GM12878 (cell line): Measurements from ENCODE around the gene TSBP1. TPM values are rescaled to one million over a fixed set of nuclear protein-coding genes. Genes with fewer than 3 reads are reported as not detected.

Experiments used
- ATAC-seq: fragments of 200-7000 bp; cut with Tn5 transposase; 3 replicates; pipeline ENCODE4 v1.9.1; 2020; ENCODE audit warnings: mild to moderate bottlenecking, moderate library complexity
- BruUV-seq: library from RNA; stranded (reverse); fragments of 400-500 nt; replicated peaks from 2 replicates; lab custom pipeline; 2021; lab: Mats Ljungman, UMichigan
- CTCF ChIA-PET: fragments of 300-600 bp; sonication (Branson Sonifier 250); formaldehyde crosslinking; extraction: SDS; loops from one replicate; lab custom pipeline; 2021; ENCODE audit warnings: inconsistent platforms; lab: Yijun Ruan, JAX
- POLR2A ChIA-PET: fragments of 350-600 bp; formaldehyde crosslinking; extraction: SDS; loops from one replicate; lab custom pipeline; 2021; ENCODE audit warnings: inconsistent platforms; lab: Charles Lee
- RAD21 ChIA-PET: fragments of 300-600 bp; sonication (Branson Sonifier 250); formaldehyde crosslinking; loops from one replicate; lab custom pipeline; 2023; ENCODE audit warnings: antibody characterized with exemption; ENCODE audit not compliant: unreplicated experiment; lab: Charles Lee
- SMC1A ChIA-PET: fragments of 300-600 bp; sonication (Branson Sonifier 250); formaldehyde crosslinking; loops from one replicate; lab custom pipeline; 2023; ENCODE audit not compliant: unreplicated experiment, uncharacterized antibody; lab: Charles Lee
- DNase-seq: peaks from one replicate; pipeline ENCODE4 v3.0.0-alpha.2; 2011; ENCODE audit warnings: low read depth, low spot score
- FAIRE-seq: peaks from 3 replicates; lab custom pipeline; 2011; peaks lifted over from hg19 to GRCh38; lab: Jason Lieb, UNC
- H2AFZ ChIP-seq: 2 replicates; pipeline ENCODE4 v1.6.0; 2011; ENCODE audit warnings: low read depth, low read length, control low read depth; ENCODE audit not compliant: control insufficient read depth
- H3K27ac ChIP-seq: 2 replicates; pipeline ENCODE4 v1.5.1; 2011; ENCODE audit warnings: control low read depth; ENCODE audit not compliant: control insufficient read depth, insufficient read depth
- H3K27me3 ChIP-seq, 2 experiments: replicated peaks in 1 of 2; 2 replicates each; pipeline versions ENCODE4 v1.6.0 to v1.6.1; 2011; ENCODE audit warnings: low read length in 1 of 2; ENCODE audit not compliant: control insufficient read depth in 2 of 2, insufficient read depth in 2 of 2
- H3K36me3 ChIP-seq, 2 experiments: 2 replicates each; pipeline ENCODE4 v1.5.1; 2011; ENCODE audit warnings: low read length in 1 of 2; ENCODE audit not compliant: control insufficient read depth in 2 of 2, insufficient read depth in 2 of 2
- H3K4me1 ChIP-seq: 2 replicates; pipeline ENCODE4 v1.6.1; 2011; ENCODE audit warnings: mild to moderate bottlenecking, low read length, moderate library complexity, mixed read lengths; ENCODE audit not compliant: control insufficient read depth, insufficient read depth
- H3K4me2 ChIP-seq: 2 replicates; pipeline ENCODE4 v1.6.0; 2011; ENCODE audit warnings: control low read depth; ENCODE audit not compliant: control insufficient read depth, insufficient read depth
- H3K4me3 ChIP-seq: fragments of 200-600 bp; sonication (generic); 2 replicates; pipeline ENCODE4 v1.5.1; 2016
- H3K79me2 ChIP-seq: 2 replicates; pipeline ENCODE4 v1.6.0; 2011; ENCODE audit warnings: low read length; ENCODE audit not compliant: control insufficient read depth, insufficient read depth
- H3K9ac ChIP-seq: 2 replicates; pipeline ENCODE4 v1.8.0; 2011; ENCODE audit warnings: low read length, control low read depth, mixed read lengths; ENCODE audit not compliant: control insufficient read depth, insufficient read depth
- H3K9me3 ChIP-seq: replicated peaks from 3 replicates; pipeline ENCODE4 v1.5.1; 2011; ENCODE audit warnings: mild to moderate bottlenecking, low read length; ENCODE audit not compliant: control insufficient read depth, insufficient read depth
- H4K20me1 ChIP-seq: 2 replicates; pipeline ENCODE4 v1.6.0; 2011; ENCODE audit not compliant: control insufficient read depth, insufficient read depth
- BMI1 ChIP-seq: fragments of 450-650 bp; IDR thresholded peaks from 2 replicates; pipeline ENCODE4 v1.6.1; 2016; ENCODE audit warnings: mild to moderate bottlenecking, moderate library complexity, borderline replicate concordance
- CHD2 ChIP-seq: IDR thresholded peaks from 2 replicates; pipeline ENCODE4 v1.6.1; 2011; ENCODE audit warnings: low read depth, low read length, improper control_type of control experiment, borderline replicate concordance
- RAD51 ChIP-seq: fragments of 450-650 bp; IDR thresholded peaks from 2 replicates; pipeline ENCODE4 v1.6.1; 2016; ENCODE audit warnings: moderate library complexity, mild to moderate bottlenecking, inconsistent platforms
- TARDBP ChIP-seq: IDR thresholded peaks from 2 replicates; pipeline ENCODE4 v1.6.1; 2016; ENCODE audit warnings: borderline replicate concordance
- YY1 ChIP-seq: IDR thresholded peaks from 2 replicates; pipeline ENCODE4 v1.6.1; 2011; ENCODE audit warnings: low read depth, mild to moderate bottlenecking, low read length
- whole genome bisulfite sequencing: methylation state at CpG from one replicate; pipeline ENCODE4 v1.1.6; 2016; ENCODE audit warnings: low lambda C conversion rate; ENCODE audit not compliant: insufficient replicate concordance, insufficient coverage; ENCODE audit errors: missing lambda C conversion rate; 5-methylcytosine and 5-hydroxymethylcytosine counted together
- in situ Hi-C: fragments of 300-500 bp; cut with MboI; formaldehyde crosslinking; loops from 9 replicates; pipeline ENCODE4 v1.14.3; 2018; ENCODE audit warnings: mixed read lengths
- intact Hi-C: fragments of 100-400 bp; cut with micrococcal nuclease; formaldehyde crosslinking; loops from one replicate; pipeline ENCODE4 v1.14.2; 2022; ENCODE audit not compliant: unreplicated experiment
- polyA plus RNA-seq, 11 experiments: library from polyadenylated mRNA; depleted of rRNA in 4 of 11; unstranded in 6 of 11; stranded (reverse) in 5 of 11; fragments of >200 nt; fragmentation: Nextera tagmentation in 4 of 11; fragmentation: Illumina TruSeq in 1 of 11; extraction: Ambion mirVana in 4 of 11; extraction: Trizol in 1 of 11; gene quantifications; 1 replicate in 1 of 11; 2 replicates in 10 of 11; pipeline versions ENCODE4 v1.2.1 to v1.2.3, GENCODE V29; 2011 to 2016; ENCODE audit warnings: inconsistent platforms in 2 of 11, missing spikeins in 2 of 11, low read depth in 1 of 11
- total RNA-seq, 4 experiments: library from RNA; depleted of rRNA in 3 of 4; stranded (reverse); fragments of >200 nt in 3 of 4; fragmentation: Illumina TruSeq in 1 of 4; extraction: Trizol in 1 of 4; gene quantifications; 2 replicates each; pipeline versions ENCODE4 v1.2.1 to v1.2.3, GENCODE V29; 2013 to 2021

Gene TSBP1
- total and polyA plus RNA-seq, 10 of the 15 experiments (the other 5 are each of a cell fraction or from before 2014, with no cell fraction given): not detected

DNA sequence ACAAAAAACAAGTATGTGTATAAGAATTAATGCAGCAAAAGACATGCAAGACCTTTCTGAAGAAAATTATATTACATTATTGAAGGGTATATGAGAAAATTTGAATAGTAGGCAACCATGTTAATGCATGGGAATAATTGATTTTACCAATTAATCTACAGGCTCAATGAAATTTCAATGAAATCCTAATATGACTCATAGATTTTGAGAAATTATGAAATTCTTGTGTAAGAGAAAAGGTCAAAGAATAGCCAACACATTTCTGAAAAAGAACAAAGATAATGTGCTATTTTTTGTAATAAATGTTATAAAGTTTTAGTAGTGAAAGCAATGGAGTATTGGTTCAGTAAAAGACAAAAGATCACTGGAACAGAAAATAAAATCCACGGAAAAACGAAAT is 18.4 kb downstream of the TSBP1 start:
- FAIRE-seq (no peak), DNase-seq (no peak), ATAC-seq (no peak)
- intact Hi-C loops (no loop called here), in situ Hi-C loops (no loop called here)
- ChIA-PET POLR2A (no interaction called here), CTCF (no interaction called here), SMC1A (no interaction called here), RAD21 (no interaction called here)
- H3K36me3 ChIP-seq: no peaks in the 10 kb centered on the region
- H3K27ac ChIP-seq: no peak overlapping the region
- no peaks in the 10 kb centered on the region for H3K9me3 ChIP-seq
- no peak overlapping the region for H2AFZ ChIP-seq
- peaks cover 0 to 3% of the 10 kb centered on the region in 2 experiments; a peak in 1 of 4 replicates for H3K27me3 ChIP-seq
- no peaks in the 10 kb centered on the region for H3K79me2 ChIP-seq
- WGBS: 4% methylated on average over 2 of the region's 2 CpGs
- no peaks in the 10 kb centered on the region for H3K4me1 ChIP-seq
- no peak overlapping the region for H3K9ac ChIP-seq
- H3K4me2 ChIP-seq: no peak overlapping the region
- H3K4me3 ChIP-seq: no peak overlapping the region
- TF ChIP-seq BMI1: no peak
- no peaks in the 10 kb centered on the region for H4K20me1 ChIP-seq
- BruUV-seq: no TSS peak

DNA sequence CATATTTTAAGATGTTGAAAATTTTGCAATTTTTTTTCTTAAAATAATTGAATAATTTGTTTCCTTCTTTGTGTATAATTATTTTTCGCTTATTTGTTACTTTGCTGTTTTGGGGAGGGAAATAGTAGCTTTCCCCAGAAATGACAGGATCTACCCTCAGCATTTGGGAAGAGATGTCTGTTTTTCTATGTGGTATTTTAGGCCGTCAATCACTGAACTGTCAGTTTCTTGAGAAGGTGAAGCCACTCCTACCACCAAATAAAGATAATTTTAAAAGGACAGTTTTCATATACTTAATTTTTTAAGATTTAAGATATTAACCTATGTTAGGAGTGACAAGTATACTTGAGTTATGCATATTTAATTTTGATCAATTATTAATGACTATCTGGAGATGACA is 31.5 kb downstream of the TSBP1 start:
- peaks cover 0 to 6% of the 10 kb centered on the region in 2 experiments; a peak in 2 of 4 replicates for H3K27me3 ChIP-seq
- H4K20me1 ChIP-seq: no peaks in the 10 kb centered on the region
- 48% methylated on average over 2 of the region's 2 CpGs for WGBS
- in situ Hi-C loops: no loop called here
- SMC1A ChIA-PET: interaction anchor here (0.6 kb wide), 1 partner anchor 1081 kb away, joined by 3 read pairs; no protein-coding TSS in a partner anchor
- no peak overlapping the region for H3K4me3 ChIP-seq
- BruUV-seq: no TSS peak
- H3K27ac ChIP-seq: no peak overlapping the region
- H3K9me3 ChIP-seq: no peaks in the 10 kb centered on the region
- no peaks in the 10 kb centered on the region for H3K79me2 ChIP-seq
- H3K4me1 ChIP-seq: no peaks in the 10 kb centered on the region
- no peak for DNase-seq
- no peak for ATAC-seq
- RAD21 ChIA-PET: no interaction called here
- TF ChIP-seq TARDBP (no peak), YY1 (no peak), CHD2 (no peak), RAD51 (no peak)
- intact Hi-C loops: no loop called here
- POLR2A ChIA-PET: no interaction called here
- CTCF ChIA-PET: no interaction called here
- no peak overlapping the region for H3K4me2 ChIP-seq
- FAIRE-seq: no peak
- no peak overlapping the region for H2AFZ ChIP-seq
- H3K36me3 ChIP-seq: no peaks in the 10 kb centered on the region
- no peak overlapping the region for H3K9ac ChIP-seq
